ENCODE data around the gene MYO1D.

GRCh38 chr17:32563583-32563982 lies 313.3 kb downstream of the MYO1D start:
- TF ChIP-seq CTCF (IDR thresholded peaks at IDR 0.05; ENCODE audit: insufficient read depth, low read depth, low read length) (no peak), EZH2 (IDR thresholded peaks at IDR 0.05; ENCODE audit: insufficient read depth, low read length) (no peak)
